HepG2 (cell line): ENCODE results near the gene MRRF.

Experiments used
- FOXM1 ChIP-seq: sonication (generic); formaldehyde crosslinking; IDR thresholded peaks from 2 replicates; pipeline ENCODE4 v1.5.0; 2020; ENCODE audit warnings: missing genetic modification reagents
- HOXA5 ChIP-seq: sonication (generic); formaldehyde crosslinking; IDR thresholded peaks from 2 replicates; pipeline ENCODE4 v1.4.0; 2020; ENCODE audit warnings: missing genetic modification reagents
- MIXL1 ChIP-seq: IDR thresholded peaks from 2 replicates; pipeline ENCODE4 v1.6.1; 2016
- RAD21 ChIP-seq: fragments of 450-650 bp; formaldehyde crosslinking; IDR thresholded peaks from 2 replicates; pipeline ENCODE4 v1.5.0; 2020; ENCODE audit warnings: mild to moderate bottlenecking
- REPIN1 ChIP-seq: sonication (generic); formaldehyde crosslinking; IDR thresholded peaks from 2 replicates; pipeline ENCODE4 v1.8.0; 2022; ENCODE audit warnings: missing genetic modification reagents, low read depth, mild to moderate bottlenecking, borderline replicate concordance
- REST ChIP-seq, 2 experiments: IDR thresholded peaks; 2 replicates each; pipeline ENCODE4 v1.6.1; 2011 to 2012; ENCODE audit warnings: low read length in 2 of 2, borderline replicate concordance in 1 of 2, low read depth in 1 of 2, mild to moderate bottlenecking in 1 of 2, moderate library complexity in 1 of 2
- RFX5 ChIP-seq: IDR thresholded peaks from 2 replicates; pipeline ENCODE4 v1.6.1; 2011; ENCODE audit warnings: low read depth, low read length, improper control_type of control experiment
- TAF1 ChIP-seq: sonication (generic); formaldehyde crosslinking; IDR thresholded peaks from 2 replicates; pipeline ENCODE4 v1.4.0; 2020; ENCODE audit warnings: missing genetic modification reagents
- YY1 ChIP-seq: IDR thresholded peaks from 2 replicates; pipeline ENCODE4 v1.6.1; 2011; ENCODE audit warnings: low read length, low read depth, moderate library complexity, mild to moderate bottlenecking; ENCODE audit not compliant: insufficient read depth, insufficient replicate concordance
- ZFX ChIP-seq: sonication (generic); formaldehyde crosslinking; IDR thresholded peaks from 2 replicates; pipeline ENCODE4 v1.4.0; 2020; ENCODE audit warnings: mild to moderate bottlenecking, low read depth, missing genetic modification reagents, moderate library complexity
- ZHX1 ChIP-seq: sonication (generic); formaldehyde crosslinking; IDR thresholded peaks from 2 replicates; pipeline ENCODE4 v1.8.1; 2022; ENCODE audit warnings: low read depth, mild to moderate bottlenecking, missing genetic modification reagents
- ZNF256 ChIP-seq: sonication (generic); formaldehyde crosslinking; conservative IDR thresholded peaks from 2 replicates; pipeline ENCODE4 v1.4.0; 2020; ENCODE audit warnings: missing genetic modification reagents
- ZNF781 ChIP-seq: sonication (generic); formaldehyde crosslinking; IDR thresholded peaks from 2 replicates; pipeline ENCODE4 v1.5.1; 2020; ENCODE audit warnings: borderline replicate concordance, mild to moderate bottlenecking, missing genetic modification reagents; ENCODE audit errors: not compliant biosample characterization
- TF ChIP-seq, protein P1 (sequence below): sonication (generic); formaldehyde crosslinking; IDR thresholded peaks from 2 replicates; pipeline ENCODE4 v1.4.0; 2020; ENCODE audit warnings: mild to moderate bottlenecking, missing genetic modification reagents

GRCh38 chr9:122307061-122307460 lies 42.4 kb downstream of the MRRF start:
- TF ChIP-seq ZNF781 (no peak), ZNF256 (CRISPR knock-in tag) (no peak), HOXA5 (CRISPR knock-in tag) (no peak), ZFX (no peak), FOXM1 (CRISPR knock-in tag) (no peak), YY1 (no peak), RFX5 (no peak), TAF1 (CRISPR knock-in tag) (no peak), RAD21 (CRISPR knock-in tag) (no peak), MIXL1 (CRISPR knock-in tag) (no peak), ZHX1 (CRISPR knock-in tag) (no peak), REPIN1 (CRISPR knock-in tag) (no peak), REST (IDR thresholded peaks at IDR 0.05; ENCODE audit: borderline replicate concordance in 1 of 2, low read depth in 1 of 2, low read length in 2 of 2) (no peak)
- TF ChIP-seq, protein P1, sequence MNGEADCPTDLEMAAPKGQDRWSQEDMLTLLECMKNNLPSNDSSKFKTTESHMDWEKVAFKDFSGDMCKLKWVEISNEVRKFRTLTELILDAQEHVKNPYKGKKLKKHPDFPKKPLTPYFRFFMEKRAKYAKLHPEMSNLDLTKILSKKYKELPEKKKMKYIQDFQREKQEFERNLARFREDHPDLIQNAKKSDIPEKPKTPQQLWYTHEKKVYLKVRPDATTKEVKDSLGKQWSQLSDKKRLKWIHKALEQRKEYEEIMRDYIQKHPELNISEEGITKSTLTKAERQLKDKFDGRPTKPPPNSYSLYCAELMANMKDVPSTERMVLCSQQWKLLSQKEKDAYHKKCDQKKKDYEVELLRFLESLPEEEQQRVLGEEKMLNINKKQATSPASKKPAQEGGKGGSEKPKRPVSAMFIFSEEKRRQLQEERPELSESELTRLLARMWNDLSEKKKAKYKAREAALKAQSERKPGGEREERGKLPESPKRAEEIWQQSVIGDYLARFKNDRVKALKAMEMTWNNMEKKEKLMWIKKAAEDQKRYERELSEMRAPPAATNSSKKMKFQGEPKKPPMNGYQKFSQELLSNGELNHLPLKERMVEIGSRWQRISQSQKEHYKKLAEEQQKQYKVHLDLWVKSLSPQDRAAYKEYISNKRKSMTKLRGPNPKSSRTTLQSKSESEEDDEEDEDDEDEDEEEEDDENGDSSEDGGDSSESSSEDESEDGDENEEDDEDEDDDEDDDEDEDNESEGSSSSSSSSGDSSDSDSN (CRISPR knock-in tag): no peak
